Measurements from ENCODE around the gene MXRA8.

Gene MXRA8

DNA sequence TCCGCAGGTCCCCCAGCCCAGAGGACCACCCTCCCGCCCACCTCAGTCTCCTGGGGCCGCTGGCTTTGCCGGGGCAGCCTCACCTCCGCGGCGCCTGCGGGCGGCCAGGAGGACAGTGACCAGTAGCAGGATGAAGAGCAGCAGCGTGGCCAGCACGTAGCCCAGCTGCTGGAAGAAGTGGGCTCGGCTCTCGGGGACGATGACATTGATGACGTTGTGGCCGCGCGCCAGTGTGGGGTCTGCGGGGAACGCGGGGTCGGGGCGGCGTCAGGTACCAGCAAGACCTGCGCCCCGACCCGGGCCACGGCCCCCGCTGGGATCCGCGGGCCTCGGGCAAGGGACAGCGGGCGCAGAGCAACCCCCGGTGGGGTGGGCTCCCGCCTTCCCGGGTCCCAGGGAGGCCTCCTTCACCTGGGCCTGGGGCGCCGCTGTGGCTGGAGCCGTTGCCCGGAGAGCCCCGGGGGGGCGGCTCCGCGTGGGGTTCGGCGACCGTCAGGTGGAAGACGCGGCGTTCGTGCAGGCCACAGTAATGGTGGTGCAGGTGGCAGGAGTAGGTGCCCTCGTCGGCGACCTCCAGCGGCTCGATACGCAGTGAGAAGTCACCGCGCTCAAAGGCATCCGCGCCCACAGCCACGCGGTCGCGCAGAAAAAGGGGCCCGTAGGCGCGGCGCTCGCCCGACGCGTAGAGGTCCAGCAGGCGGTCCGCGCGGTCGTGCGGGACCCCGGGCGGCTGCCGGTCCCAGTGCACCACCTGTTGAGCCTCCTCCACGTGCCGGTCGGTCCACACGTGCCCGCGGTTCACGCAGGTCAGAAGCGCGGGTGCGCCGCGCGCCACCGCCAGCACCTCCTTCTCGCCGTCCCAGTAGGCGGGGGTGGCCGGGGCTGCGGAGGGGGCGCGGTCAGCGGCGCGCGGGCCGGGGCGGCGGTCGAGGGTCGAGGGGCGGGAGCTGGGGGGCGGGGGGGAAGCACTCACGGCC, 3.8 kb downstream of the MXRA8 start:
- no peak overlapping the region for H3K4me3 ChIP-seq (ENCODE audit: low read length)

DNA sequence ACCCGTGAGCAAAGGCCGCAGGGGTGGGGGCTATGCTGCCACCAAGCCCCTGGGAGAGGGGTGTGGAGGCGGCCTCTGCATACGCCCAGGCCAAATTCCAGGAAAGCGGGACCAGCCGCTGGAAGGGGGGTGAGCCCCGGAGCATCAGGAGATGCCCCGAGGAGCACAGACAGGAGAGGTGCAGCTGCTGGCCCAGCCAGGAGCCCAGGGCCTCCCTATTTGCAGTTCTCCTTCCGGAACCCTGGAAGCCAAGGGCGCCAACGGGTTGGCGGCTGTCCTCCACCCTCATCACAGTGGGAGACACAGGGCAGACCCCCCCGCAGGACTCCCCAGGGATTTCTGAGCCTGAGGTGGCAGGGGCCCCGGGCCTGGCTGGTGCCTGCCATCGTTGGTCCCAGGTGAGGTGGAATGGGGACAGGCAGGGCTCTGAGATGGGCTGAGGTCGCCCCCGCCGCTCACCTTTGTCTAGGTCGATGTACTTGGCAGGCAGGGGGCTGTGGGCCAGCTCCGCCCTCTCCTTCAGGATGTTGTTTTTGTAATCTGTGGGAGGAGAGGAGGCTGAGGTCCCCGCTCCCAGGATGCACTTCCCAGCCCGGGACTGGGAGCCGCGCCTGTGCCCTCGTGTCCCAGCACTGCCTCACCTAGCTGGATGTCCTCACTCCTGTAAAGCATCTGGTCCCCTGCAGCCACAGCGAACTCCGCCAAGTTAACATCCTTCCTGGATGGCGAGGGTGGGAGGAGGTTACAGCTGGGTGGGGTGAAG, 4.8 kb downstream of the MXRA8 start:
- no peak overlapping the region for H3K4me3 ChIP-seq (ENCODE audit: low read length)
- no peak for DNase-seq (ENCODE audit: low read depth, low spot score)

More for the DNA sequence above, 3.8 kb downstream of the MXRA8 start:
- no peak for DNase-seq (ENCODE audit: low read depth, low spot score)

DNA sequence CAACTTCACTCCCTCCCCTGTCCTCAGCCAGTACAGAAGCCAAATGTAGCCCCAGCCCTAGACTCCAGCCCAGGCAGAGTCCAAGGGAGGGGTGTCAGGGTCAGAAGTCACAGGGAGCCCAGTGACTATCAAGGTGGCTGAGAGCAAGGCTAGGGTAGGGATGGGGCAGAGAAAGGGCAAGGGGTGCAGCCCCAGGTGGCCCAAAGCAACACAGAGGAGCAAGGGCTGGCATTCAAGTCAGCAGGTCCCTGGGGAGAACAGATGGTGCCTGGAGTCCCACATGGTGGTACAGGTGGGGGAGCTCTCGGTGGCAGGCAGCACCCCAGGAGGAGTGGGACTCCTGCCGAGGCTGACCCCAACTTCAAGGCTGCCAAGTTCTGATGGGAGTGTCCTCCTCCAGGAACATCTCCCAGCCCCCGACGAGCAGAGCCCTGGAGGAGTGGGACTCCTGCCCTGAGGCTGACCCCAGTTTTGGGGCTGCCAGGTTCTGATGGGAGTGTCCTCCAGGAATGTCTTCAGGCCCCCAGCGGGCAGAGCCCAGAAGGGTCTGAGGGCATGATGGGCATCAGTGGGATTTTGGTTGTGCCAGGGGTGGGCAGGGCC, 5.5 kb downstream of the MXRA8 start:
- DNase-seq (ENCODE audit: low read depth, low spot score), result no peak
- no peak overlapping the region for H3K4me3 ChIP-seq (ENCODE audit: low read length)

DNA sequence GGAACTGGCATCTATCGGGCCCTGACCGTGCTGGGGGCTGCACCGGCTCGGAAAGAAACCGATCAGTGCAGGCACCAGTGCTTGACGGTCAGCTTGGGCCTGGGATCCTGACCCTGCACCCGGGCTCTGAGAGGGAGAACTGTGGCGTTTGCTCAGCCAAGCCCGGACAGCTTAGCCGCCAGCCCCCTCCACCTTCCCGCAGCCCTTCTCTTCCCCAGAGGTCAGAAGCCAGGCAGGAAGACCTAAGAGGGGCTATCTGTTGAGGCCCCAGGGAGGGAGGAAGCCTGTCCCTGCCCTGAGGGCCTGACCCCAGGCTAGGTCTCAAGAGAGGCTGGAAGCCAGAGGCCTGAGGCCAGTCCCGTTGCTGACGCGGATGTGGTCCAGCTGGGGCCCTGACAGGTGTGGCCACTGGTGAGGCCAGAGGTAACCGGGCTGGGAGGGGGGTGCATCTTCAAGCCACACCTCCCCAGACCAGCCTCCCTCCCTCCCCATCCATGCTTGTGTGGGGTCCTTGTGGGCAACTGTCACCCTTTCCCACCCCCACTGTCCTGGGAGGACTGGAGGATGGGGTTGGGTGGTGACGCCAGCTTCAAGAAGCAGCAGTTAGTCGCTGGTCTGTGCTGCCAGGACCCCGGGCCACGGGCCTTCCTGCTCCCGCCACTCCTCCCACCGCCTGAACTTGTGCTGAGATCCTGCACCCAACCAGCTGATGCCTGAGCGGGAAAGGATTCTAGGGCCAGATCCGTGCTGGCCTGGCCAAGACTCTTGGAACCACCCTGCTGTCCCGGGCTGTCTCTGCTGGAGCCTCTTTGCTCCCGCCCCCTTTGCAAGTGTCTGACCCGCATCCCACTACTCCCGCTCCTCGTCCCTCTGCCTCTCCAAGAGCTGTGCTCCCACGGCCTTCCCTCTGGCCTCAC, 6.6 kb downstream of the MXRA8 start:
- H3K4me3 ChIP-seq (ENCODE audit: low read length), result no peak overlapping the region
- DNase-seq (ENCODE audit: low read depth, low spot score), result no peak

DNA sequence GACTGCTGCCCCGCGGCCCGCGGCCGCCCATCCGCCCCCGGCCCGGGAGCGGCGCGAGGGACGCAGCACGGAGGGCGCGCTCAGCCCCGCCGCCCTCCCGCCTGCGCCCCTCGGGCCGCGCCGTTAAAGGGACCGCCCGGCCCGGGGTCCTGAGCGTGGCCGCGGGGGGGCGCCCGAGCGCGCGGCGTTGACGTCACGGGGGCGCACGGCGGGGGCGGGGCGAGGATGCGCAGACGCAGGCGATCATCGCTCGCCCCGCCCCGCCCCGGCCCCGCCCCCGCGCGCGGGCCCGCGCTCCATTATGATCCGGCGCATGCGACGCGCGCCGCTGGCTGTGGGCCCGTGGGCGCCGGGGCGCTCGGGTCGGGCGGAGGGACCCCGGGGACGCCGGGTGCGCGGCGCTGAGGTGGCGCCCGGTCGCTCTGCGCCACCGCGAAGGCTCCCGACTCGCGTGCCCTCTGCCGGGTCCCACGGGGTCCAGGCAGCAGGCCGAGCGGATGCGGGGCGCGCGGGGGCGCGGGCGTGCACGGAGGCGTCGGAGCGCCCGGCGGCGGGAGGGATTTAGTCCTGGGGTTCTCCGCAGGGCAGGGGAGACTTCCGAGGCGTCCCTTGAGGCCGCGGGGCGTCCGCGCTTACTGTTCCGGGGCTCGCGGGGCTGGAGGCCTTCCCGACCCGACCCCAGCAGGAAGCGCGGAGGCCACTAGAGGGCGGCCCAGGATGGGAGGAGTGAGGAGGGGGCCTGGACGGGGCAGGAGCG, 8.9 kb downstream of the MXRA8 start, which contains the start of gene DVL1:
TSS of gene DVL1 (minus strand) at position 163 of the 757 bp plus-strand sequence. CDS start 353 bp downstream, outside the sequence.
- DNase-seq (ENCODE audit: low read depth, low spot score), result no peak
- peak within 1 kb of the TSS; percentile 70 for H3K4me3 ChIP-seq (ENCODE audit: low read length)

DNA sequence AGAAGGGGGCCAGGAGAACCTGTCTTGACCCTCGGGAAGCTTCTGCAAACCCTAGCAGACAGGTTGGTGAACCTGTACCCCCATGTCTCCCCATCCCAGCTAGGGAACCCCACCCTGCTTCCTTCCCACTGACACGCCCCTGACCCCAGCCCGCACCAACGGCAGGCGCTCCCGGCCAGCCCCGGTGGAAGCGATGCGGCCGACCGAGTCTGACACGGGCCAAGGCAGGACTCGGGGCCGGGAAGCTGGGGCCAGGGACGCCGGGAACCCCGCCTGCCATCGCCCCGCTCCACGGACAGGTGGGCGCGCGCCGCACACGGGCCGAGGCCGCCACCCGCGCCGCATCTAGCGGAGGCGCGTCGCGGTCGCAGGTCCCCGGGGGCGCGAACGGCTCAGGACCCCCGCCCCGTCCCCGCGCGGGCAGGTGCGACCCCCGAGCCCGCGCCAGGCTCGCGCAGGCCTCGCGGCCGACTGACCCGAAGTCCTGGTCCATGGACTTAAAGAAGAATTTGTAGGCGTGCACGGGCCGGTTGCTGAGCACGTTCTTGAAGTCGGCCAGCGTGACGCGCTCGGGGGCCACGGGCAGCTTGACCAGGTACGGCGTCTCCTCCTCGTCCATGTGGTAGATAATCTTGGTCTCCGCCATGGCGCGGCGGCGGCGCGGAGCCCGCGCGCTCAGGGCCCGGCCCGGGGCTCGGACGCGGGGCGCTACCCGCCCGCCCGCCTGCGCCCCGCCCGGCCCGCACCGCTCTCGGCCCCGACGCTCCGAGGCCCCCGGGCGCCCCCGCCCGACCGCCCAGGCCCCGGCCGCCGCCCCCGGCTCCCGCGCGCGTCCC, 9.7 kb downstream of the MXRA8 start:
- DNase-seq (ENCODE audit: low read depth, low spot score), result no peak
- peak overlapping the region; percentile 70 for H3K4me3 ChIP-seq (ENCODE audit: low read length)

DNA sequence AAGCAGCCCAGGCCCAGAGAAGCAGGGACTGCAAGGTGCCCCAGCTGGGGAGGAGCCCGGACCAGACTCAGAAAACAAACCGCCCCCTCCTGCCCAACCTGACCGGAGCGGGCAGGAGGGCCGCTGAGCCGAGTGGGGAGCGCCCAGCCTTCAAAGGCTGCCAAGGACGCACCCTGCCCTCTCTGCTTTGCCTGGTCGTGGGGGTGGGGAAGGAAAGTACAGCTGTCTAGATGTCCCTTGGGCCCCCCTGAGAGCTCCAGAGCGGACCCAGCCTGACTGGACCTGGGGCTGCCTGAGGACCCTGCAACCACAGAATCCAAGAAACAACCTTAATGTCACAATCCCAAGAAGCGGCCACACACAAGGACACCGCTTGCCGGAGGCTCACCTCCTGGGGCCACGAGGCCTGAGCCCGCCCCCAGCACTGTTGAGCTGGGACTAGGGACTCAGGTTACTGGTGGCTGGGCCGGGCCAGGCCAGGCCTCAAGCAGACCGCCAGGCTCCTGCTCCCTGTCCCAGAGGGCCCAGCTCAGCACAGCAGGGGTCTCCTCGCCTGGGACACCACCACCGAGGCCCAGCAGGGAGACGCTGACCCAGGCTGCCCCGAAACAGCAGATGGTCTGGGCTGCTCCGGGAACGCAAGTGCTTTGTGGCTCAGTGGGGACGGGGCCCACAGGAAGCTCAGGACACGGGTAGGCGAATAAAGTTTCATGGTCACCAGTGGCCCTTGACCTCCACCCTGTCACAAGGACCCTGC, 10.5 kb downstream of the MXRA8 start:
- H3K4me3 ChIP-seq (ENCODE audit: low read length), result peak overlapping the region; percentile 70
- no peak for DNase-seq (ENCODE audit: low read depth, low spot score)

DNA sequence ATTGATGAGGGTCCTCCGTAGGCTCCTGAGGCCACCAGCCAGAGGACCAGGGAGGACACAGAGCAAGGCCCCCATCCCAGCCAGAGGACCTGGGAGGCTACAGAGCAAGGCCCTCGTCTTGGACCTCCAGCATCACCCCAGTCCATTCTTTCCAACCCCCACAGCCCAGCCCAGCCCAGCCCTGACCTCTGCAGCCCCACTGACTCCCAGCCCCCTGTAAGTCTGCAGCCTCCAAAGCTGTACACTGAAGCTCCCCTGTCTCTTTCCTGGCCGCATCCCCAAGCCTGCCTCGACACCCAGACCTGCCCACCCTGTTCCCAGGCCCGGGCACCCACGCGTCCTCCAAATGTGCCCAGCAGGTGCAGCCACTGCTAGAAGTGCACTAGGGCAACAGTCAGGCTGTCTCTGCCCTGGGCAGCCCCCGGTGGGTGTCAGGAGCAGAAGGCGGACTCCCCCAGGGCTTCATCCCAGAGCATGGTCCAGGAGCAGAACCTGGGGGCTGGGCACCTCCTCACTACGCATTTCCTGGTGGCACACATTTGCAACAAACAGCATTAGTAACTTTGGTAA, 11.2 kb downstream of the MXRA8 start:
- no peak for DNase-seq (ENCODE audit: low read depth, low spot score)
- H3K4me3 ChIP-seq (ENCODE audit: low read length), result no peak overlapping the region

DNA sequence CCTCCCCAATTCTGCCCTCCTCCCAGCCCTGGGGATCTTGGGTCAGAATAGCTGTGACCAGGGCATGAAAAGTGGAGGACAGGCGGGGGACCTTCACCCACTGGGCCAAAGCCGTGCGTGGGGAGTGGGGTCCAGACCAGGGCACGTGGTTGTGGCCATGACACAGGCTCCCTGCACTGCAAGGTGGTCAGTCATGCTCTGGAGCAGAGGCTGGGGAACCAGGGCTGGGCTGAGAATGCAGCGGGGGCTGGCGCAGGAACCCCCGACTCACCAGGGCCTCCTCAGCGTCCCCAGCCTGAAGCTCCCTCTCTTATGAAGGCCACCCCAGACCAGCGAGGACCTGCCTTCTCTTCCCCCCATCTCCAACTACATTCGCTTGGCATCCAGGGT, 11.9 kb downstream of the MXRA8 start:
- no peak for DNase-seq (ENCODE audit: low read depth, low spot score)
- no peak overlapping the region for H3K4me3 ChIP-seq (ENCODE audit: low read length)

DNA sequence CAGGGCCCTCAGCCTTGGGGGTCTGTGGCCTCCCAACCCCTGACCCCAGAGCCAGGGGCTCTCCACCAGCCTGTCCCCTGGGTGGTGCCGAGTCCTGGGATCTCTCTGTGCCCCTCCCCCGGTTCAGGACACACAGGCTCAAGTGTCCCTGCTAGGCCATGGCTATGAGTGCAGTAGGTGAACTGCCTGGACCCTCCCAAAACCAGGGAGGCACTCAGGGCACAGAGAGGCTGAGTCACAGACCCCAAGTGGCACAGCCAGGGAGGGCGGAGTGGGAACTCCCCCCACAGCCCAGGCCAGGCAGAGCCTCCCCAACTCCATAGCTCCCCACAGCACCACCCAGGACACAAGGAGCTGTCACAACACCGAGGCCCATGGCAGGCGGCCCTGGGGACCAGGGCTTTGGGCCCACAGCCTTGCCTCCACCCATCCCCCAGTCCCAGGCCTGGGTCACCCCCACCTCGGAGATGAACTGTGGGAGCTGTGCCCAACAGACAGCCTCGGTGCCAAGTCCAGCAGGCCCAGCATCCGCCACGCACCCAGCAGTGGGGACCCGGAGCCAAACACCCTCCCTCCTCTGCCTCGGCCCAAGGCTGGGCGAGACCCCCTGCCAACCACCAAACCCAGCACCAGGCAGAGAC, 12.4 kb downstream of the MXRA8 start:
- DNase-seq (ENCODE audit: low read depth, low spot score), result no peak
- no peak overlapping the region for H3K4me3 ChIP-seq (ENCODE audit: low read length)

DNA sequence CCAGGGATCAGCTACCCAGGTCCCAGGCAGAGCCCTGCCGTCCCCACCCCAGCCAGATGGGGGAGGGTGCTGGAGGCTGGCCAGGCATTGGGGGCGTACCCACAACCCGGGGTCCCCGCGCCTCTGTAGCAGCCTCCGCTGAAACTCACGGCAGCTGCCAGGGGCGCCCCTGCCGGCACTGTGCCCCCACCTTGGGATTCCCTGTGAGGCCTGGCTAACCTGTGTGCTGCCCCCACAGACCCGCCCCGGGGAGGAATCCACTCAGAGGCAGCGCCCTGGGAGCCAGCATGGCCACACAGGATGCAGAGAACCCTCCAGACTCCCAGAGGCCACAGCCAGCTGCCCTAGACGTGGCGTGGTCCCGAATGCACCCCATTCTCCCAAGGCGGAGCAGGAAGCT, 13.0 kb downstream of the MXRA8 start:
- H3K4me3 ChIP-seq (ENCODE audit: low read length), result no peak overlapping the region

DNA sequence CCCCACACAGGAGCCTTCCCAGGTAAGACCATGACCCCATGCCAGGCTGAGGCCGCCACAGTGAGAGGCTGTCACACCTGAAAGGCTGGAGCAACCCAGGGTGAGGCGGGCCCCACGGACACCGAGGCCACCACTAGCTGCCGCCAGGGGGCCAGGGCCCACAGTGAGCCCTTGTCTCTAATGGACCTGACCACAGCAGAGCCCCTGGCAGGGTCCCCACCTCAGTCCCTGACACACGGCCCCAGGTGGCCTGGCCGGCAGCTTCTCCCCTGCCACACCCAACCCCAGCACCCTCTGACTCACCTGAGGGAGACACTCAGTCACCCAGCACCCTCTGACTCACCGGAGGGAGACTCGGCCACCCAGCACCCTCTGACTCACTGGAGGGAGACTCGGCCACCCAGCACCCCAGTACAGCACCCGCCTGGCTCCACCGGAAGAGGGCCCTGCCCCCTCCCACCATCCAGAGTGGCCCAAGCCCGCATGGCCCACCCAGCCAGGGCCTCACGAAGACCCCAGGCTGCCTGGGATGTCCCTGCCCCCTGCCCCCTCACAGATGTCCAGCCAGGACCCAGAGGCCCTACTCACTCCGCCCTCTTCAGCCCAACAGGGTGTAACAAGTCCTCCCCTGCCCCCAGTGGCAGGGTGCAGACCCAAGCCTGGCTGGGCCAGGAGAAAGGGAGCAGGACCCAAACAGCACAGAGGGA, 13.5 kb downstream of the MXRA8 start:
- H3K4me3 ChIP-seq (ENCODE audit: low read length), result no peak overlapping the region
- no peak for DNase-seq (ENCODE audit: low read depth, low spot score)

More for the DNA sequence above, 13.0 kb downstream of the MXRA8 start:
- no peak for DNase-seq (ENCODE audit: low read depth, low spot score)

DNA sequence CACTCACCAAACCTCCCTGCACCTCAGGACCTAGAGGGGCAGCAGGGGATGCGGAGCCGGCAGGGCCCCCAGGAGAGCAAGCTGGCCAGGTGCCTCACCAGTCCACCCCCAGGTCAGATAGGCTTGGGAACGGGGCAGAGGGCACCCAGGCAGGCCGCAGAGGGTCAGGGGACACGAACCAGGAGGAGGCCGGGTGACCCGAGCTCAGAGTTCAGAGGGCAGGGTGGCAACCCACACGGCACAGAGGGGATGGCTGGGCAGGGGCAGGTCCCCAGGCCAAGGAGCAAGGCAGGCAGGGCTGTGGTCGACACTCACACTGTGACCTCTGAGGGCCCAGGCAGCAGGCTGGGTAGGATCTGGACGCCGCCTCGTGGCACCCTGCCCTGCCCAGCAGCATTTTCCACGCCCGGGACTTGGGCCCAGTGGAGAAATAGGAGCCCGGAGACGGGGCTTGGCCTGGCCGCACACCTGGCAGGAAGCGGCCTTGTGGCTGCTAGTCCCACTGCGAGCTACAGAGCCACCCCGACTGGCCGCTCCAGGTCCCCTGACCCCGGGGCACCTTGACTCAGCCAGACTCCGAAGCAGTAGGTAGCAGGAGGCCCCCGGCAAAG, 14.4 kb downstream of the MXRA8 start:
- no peak for DNase-seq (ENCODE audit: low read depth, low spot score)
- no peak overlapping the region for H3K4me3 ChIP-seq (ENCODE audit: low read length)

DNA sequence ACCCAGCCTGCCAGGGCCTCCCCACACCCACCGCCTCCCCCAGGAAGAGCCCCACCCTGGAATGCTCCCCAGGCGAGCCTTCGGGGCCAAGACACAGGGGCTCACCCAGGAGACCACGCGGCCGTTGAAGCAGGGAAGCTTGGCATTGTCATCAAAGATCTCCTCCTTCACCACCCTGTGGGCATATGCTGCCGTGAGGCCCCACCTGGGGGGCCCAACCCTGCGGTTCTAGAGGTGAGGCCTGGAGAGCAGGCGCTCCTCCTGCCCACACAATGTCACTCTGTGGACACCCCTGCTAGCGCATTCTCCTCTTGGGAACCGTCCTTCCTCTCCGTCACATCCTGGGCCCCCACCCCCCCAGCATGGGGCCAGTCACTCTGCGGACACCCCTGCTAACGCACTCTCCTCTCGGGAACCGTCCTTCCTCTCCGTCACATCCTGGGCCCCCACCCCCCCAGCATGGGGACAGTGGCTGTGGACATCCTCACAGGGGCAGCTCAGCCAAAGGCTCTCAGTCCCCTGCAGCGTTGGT, 15.7 kb downstream of the MXRA8 start:
- no peak overlapping the region for H3K4me3 ChIP-seq (ENCODE audit: low read length)
- DNase-seq (ENCODE audit: low read depth, low spot score), result no peak
